Femur (tissue), 1 donor: ENCODE data around the gene PBRM1.
"Not testable (repeated sequence)": the region's sequence is repeated elsewhere in the genome, so short reads cannot be mapped to it uniquely, and the experiment has no call there.

ENCODE experiments used
- DNase-seq: peaks from one replicate; pipeline ENCODE4 v3.0.0-alpha.2; 2017

PBRM1 gene

DNA sequence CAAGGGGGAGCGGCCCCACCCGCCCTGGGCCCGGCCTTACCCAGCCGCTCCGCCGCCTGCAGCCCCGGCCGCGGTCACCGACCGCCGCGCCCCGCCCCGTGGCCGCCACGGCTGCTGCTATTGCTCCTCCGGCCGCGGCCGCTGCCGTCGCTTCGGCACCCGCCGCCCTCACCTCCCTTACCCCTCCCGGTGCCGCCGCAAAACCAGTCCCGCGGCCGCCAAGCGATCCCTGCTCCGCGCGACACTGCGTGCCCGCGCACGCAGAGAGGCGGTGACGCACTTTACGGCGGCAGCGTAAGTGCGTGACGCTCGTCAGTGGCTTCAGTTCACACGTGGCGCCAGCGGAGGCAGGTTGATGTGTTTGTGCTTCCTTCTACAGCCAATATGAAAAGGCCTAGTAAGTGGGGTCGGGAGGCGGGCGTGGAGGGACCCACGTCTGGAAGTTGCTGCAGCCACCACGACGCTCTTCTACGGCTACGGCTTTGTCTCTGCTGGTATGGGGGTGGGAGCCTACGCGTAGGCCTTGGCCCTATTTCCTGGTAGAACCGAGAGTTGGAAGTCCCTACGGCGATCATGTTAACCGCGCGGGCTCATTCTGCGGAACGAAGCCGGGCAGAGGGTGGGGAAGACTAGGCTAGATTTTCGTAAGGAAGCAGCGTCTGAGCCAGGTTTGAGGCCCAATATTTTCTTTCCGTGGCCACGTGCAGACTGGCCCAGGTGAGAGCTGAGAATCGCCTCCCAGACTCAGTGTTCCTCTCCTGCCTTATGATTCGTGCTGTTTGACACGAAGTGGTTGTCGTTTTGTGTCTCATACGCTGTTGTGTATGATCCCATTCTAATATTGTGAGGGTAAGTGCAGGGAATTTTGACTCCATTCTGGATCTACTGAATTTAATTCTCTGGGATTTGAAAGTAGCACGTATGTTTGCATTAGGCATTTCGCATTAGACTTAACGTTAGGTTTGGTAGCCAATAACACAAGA is at the start of gene PBRM1, which contains the start of gene GNL3:
PBRM1 (minus strand) TSS at position 205 of the 983 bp plus-strand sequence.
GNL3 (plus strand) TSS at position 324 of the 983 bp plus-strand sequence; CDS start at position 385, 61 bp downstream.
- peak; percentile 96 for DNase-seq

DNA sequence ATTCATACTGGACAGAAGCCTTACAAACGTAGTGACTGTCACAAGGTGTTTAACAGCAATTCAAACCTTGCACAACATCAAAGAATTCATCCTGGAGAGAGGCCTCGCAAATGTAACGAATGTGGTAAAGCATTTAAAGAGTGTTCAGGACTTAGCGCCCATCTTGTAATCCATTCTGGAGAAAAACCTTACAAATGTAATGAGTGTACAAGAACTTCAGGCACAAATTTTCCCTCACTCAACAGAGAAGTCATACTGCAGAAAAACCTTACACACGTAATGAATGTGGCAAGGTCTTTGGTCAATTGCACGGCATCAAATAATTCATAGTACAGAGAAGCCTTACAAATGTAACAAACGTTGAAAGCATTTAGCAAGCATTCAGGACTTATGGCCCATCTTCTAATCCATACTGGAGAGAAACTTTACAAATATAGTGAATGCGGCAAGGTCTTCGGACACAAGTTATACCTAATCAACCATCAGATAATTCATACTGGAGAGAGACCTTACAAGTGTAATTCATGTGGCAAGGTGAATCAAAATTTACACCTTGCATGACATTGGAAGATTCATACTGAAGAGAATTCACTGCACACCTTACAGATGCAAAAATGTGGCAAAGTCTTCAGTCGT is 47.7 kb upstream of the PBRM1 start:
- DNase-seq: no peak

DNA sequence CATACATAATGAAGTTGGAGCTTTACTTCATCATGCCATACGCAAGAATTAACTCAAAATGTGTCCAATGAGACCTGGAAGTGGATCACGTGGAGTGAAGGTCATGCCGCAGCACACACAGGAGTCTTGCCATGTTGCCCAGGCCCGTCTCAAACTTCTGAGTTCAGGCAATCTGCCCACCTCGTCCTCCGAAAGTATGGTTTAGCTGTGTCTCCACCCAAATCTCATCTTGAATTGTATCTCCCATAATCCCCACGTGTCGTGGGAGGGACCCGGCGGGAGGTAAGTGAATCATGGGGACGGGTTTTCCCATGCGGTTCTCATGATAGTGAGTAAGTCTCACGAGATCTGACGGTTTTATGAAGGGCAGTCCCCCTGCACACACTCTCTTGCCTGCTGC is 45.9 kb upstream of the PBRM1 start:
- no peak for DNase-seq

DNA sequence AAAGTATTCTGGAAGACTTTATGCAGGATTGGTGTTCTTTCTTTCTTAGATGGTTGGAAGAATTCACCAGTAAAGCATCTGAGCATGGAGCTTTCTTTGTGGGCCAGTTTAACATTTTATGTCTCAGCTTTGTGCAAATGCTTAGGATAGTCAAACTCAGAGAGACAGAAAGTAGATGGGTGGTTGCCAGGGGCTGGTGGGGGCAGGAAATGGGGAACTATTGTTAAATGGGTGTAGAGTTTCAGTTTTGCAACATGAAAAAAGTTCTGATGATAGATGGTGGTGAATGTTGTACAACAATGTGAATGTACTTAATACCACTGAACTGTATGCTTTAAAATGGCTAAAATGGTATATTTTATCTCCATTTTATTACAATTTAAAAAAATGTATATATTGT is 45.0 kb upstream of the PBRM1 start:
- no peak for DNase-seq

DNA sequence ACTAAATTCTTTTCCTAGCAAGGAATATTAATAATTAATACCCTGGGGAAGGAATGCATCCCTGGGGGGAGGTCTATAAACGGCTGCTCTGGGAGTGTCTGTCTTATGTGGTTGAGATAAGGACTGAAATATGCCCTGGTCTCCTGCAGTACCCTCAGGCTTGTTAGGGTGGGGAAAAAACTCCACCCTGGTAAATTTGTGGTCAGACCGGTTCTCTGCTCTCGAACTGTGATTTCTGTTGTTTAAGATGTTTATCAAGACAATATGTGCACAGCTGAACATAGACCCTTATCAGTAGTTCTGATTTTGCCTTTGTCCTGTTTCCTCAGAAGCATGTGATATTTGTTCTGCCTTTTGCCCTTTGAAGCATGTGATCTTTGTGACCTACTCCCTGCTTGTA is 43.0 kb upstream of the PBRM1 start:
- DNase-seq: not testable (repeated sequence)

DNA sequence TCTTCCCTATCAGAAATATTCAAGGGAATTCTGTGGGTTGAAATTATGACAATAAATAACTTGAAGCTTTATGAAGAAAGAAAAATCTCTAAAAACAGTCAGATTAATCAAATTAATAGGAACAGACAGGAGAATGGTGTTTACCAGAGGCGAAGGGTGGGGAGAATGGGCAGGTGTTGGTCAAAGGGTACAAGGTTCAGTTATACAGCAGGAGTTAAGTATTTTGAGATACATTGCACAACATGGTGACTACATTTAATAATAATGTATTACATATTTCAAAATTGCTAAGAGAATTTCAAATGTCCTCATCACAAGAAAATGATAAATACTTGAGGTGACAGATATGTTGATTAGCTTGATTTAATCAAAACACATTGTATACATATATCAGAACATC is 38.8 kb upstream of the PBRM1 start:
- no peak for DNase-seq

DNA sequence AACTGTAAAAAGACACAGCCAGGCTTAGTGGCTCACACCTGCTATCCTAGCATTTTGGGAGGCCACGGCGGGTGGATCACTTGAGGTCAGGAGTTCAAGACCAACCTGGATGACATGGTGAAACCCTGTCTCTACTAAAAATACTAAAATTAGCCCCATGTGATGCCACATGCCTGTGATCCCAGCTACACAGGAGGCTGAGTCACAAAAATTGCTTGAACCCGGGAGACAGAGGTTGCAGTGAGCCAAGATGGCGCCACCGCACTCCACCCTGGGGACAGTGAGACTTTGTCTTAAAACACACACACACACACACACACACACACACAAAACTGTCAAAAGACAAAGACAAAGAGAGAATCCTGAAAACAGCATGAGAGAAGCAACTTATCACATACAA is 38.2 kb upstream of the PBRM1 start:
- no peak for DNase-seq

DNA sequence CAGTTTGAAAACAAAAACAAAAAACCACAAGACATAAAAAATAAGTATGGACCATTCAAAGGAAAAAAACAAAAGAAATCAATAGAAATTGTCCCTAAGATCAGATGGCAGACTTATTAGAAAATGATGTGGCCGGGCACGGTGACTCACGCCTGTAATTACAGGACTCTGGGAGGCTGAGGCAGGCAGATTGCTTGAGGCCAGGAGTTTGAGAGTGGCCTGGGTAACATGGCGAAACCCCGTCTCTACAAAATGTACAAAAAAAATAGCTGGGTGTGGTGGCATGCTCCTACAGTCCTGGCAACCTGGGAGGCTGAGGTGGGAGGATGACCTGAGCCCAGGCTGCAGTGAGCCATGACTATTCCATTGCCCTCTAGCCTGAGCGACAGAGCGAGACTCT is 36.8 kb upstream of the PBRM1 start:
- DNase-seq: no peak

DNA sequence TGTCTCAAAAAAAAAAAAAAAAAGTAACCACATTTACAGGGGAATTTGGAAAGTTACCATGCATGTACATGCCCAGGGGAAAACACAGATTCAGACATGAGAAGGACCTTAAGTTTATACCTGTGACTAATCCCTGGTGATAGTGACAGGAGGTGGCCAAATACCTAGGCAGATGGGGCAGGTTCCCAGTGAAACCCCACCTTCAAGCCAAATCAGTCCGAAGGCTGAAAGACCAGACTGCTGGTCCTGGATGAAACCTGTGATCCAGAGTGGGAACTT is 36.0 kb upstream of the PBRM1 start:
- no peak for DNase-seq

DNA sequence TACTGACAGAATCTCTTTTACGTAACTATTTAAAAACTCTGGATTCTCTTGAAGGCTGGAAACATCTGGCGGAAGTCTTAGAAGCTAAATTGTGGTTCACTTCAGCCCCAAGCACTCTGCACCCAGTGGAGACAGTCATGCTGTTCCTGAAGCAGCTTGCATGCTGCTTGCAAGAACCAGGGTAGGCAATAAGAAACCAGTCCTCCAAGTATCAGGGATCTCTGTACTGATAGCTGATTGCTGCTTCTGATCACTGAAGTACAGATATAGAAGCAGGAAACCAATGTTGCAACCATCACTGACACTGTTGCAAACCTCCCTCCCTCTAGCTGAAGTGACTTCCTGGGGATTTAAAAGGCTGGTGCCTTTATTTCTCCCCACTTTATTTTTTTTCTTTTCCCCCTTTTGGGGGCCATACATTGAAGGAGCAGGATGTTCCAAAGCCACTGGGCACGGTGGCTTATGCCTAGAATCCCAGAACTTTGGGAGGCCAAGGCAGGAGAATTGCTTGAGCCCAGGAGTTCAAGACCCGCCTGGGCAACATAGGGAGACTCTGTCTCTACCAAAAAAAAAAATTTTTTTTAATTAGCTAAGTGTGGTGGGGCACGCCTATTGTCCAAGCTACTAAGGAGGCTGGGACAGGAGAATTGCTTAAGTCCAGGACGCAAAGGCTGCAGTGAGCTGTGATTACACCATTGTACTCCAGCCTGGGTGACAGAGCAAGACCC is 35.5 kb upstream of the PBRM1 start:
- DNase-seq: peak; percentile 28

DNA sequence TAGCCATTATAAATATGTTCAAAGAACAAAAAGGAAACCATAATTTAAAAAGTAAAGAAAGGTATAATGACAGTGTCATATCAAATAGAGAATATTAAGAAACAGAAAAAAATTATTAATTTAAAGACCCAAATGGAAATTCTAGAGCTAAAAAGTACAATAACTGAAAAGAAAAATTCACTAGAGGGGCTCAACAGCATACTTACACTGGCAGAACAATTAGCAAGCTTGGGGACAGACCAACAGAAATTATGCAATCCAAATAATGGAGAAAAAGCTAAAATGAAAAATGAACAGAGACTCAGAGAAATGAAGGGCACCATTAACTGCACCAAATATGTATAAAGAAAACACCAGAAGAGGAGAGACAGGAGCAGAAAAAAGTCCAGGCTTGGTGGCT is 33.9 kb upstream of the PBRM1 start:
- DNase-seq: no peak

DNA sequence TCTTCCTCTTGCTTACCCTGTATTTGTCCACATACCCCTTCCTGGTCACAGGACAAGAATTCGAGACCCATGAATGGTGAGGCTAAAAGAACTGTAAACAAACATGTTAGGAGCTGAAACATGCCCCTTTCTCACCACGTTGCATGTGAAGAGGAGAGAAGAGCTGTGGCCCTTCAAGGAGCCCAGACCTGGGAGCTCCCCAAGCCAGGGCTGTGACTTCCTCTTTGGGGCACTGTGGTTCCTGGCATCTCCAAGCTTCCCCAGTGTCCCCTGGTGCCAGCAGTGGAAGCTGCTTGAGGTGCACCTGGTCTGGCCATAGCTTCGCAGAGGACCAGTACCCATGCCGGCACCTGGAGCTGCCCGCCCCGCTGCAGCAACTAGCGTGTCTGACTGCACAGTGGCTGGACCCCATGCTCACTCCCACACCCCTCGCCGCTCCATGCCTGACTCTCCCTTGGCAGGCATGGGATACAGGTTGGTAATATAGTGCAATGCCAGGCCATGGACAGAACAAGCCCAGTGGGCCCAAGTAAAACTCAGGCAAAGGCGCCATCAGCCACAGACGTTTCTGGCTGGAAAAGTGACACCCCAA is 30.1 kb upstream of the PBRM1 start:
- DNase-seq: no peak

DNA sequence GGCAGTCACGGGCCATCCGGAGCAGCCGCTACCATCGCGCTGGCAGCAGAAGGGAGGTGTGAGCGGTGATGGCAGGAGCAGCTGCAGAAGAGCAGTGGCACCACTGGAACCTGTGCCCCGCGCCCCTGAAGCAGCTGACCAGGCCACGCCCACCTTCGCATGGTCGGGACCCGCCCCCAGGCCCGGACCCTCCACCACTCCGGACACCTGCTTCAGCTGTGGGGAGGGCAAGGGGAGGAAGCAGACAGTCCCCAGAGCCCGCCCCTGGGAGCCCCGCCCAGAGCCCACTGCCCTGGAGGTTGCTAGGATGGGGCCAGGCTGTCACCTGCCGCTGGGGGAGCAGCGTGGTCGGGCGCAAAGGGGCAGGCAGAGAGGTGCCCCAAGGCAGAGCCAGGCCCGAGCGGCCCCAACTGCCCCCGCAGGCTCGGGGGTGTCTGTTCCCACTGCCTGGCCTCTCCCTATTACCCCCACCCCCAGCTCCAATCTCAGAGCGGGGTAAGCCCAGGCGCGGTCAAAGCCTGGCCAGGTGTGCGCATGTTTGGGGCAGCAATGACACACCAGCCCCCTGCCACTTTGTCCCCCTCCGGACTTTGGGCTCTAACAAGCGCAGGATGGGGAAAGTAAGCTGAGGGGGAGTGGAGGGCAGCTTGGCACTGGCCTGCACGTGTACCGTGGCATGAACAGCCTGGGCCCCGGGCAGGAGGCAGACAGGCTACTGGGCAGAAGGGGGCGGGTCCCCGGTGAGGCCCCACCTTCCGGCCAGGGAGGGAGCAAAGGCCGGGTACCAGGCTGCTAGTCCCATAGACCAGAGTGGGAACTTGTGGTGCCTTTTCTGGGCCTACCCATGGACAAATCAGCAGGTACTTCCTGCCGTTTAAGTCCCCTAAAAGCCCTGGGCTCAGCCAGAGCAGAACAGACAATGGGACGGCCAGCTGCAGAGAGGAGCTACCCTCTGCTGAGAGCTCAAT is 28.9 kb upstream of the PBRM1 start:
- peak; percentile 55 for DNase-seq

DNA sequence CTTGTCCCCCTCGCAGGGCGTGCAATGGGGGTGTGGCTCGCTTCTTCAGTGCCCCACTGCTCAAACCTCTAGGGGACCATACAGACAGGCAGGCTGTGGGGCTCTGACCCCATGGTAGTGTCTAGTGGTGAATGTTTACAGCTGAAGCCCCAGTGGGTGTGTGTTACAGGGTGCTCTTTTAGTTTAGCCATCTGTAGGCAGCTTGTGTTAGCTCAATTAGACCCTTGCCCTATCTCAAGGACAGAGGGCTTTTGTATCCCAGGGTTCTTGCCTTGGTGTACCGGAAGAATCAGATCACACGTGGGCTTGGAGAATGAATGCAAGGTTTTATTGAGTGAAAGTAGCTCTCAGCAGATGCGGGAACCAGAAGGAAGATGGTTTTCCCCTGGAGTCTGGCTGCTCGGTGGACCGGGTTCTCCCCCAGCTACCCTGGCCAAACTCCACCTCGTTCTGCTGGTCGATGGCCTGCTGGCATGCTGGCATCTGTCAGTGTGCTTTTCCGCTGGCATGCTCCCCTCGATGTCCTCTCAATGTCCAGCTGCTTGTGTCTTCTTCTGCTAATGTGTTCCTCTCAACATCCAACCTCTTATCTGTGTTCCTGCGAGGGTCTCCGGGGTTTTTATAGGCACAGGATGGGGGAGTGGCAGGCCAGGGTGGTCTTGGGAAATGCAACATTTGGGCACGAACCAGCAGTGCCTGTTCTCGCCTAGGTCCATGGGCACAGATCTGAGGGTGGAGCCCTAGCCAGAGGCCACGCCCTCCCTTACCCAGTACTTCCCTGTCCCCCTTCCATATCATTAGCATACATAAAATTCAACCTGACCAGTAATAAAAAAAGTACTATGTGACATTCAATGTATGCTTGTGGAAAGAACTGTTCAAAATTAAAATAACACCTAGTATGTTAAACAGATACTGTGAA is 26.8 kb upstream of the PBRM1 start:
- DNase-seq: no peak

DNA sequence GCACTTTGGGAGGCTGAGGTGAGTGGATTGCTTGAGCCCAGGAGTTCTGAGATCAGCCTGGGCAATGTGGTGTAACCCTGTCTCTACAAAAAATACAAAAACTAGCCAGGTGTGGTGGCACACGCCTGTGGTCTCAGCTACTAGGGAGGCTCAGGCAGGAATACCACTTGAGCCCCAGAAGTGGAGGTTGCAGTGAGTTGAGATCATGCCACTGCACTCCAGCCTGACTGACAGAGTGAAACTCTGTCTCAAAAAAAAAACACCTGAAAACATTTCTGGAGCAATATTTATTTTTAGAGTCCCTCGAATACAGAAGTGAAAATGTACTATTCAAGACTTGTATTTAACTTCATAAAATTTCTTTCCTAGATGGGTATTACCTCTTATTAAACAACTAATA is 24.8 kb upstream of the PBRM1 start:
- no peak for DNase-seq

DNA sequence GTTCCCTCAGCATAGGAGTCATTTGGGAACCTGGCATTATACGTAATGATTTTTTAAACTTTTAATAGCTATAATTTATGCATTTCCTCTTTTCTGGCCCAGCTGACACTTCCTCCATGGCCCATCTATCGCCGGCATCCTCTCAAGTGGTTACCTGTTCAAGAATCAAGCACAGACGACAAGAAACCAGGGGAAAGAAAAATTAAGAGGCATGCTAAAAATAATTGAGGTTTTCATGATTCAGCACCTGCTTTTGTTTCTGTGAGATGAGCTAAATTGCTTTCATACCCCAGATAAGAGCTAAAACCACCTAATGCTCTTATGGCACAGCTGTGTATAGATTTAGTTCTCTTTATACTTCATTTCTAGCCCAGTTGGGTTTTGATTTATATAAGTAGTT is 21.9 kb upstream of the PBRM1 start:
- DNase-seq: no peak

DNA sequence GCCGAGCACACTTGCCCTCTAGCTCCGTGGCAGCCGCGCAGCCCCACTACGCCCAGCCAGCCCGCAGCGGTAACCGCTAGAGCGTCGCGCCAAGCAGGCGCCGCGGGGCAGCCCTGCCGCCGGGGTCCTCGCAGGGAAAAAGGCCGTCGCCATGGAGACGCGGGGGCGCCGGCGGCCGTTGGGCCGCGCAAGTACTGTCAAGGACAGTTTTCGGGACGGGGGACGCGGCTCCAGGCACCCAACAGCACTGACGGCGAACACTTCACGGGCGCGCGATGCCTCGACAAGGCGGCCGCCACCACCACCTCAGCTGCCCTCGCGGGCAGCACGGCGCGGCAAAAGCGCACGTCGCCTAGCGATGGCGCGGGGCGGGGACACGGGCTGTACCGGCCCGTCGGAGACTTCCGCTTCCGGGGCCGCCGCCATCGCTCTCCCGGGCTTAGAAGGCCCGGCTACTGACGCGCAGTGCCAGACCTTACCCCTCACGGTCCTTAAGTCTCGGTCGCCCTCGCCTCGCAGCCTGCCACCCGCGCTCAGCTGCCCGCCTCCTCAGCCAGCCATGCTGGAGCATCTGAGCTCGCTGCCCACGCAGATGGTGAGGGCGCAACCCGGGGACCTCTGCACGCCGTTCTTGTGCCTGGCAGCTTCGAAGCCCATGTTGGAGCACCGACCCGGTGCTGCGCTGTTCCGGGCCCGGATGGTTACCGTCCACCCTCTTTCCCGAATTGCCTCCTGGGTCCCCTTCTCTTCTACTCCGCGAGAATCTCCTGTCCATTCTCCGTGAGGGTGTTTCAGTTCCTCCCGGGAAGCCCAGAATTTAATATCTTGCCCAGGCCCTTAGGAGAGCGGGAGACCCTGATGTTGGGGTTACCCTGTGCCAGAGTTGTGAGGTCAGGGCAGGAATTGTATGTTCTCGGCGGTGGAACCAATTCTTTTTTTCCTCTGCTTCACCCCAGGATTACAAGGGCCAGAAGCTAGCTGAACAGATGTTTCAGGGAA is 20.3 kb upstream of the PBRM1 start, which contains the start of the genes GLT8D1 and SPCS1:
GLT8D1 (minus strand) TSS at position 104 of the 999 bp plus-strand sequence. CDS start 5,331 bp downstream, outside the sequence.
SPCS1 (plus strand) TSS at position 419 of the 999 bp plus-strand sequence; CDS start at position 560, 141 bp downstream.
- DNase-seq: peak; percentile 91

DNA sequence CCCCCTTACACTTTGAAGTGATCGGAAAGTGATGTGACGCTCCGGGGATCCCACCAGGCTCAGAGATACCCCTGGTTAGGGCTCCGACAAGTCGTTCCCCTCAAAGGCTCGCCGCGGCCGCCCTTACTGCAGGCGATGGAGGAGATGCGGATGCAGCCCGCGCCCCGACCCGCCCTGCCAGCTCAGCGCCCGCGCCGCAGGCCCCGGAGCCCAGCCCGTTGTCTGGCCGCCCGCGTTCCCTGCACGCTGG is 19.6 kb upstream of the PBRM1 start:
- no peak for DNase-seq

DNA sequence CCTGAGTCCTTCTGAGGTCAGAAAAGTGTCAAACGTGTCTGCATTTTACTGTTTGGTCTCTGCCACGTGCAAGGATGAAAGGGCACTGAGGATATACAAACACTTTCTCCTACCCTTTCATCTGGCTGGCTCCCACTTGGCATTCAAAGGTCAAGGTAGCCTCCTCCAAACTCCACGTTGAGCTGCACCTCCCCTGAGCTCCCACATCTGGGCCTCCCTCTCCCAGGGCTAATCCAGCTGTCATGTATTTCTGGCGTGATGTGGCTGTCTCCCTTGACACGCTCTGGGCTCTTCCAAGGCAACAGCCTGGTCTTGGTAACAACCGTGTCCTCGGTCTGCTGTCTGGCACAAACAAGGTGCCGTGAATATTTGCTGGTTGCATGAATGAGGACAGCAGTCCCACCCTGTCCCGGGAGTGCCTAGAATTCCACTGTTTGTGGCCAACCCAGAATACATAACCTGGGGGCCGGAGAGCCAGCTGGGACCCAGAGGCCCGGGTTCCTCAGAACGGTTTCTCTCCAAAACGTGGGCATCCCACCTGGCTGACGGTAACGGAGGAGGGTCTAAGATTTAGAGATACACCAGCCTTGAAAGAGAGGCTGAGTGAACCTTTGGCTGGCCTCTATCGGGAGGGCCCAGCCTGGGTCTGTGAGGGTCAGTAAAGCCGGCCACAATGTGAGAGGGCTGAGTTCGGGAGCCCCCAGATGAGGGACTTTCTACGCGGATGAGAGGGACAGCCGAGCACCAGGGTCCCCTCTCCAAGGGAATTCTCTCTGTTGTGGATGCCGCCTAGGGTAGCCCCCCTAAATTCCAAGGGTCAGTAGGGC is 19.1 kb upstream of the PBRM1 start:
- peak; percentile 51 for DNase-seq
